ENCODE data around the gene SYT15. TPM values are rescaled to one million over a fixed set of nuclear protein-coding genes. Genes with fewer than 3 reads are reported as not detected.
"Not testable (repeated sequence)": the region's sequence is repeated elsewhere in the genome, so short reads cannot be mapped to it uniquely, and the experiment has no call there.

SYT15 gene
- total RNA-seq, 4 donors from 2014 or later = 0.55 to 4.1 (median 2.0) TPM

- WGBS, 2 donors = 93 to 96% methylated on average over 5 of the region's 5 CpGs
- TF ChIP-seq, protein P1, sequence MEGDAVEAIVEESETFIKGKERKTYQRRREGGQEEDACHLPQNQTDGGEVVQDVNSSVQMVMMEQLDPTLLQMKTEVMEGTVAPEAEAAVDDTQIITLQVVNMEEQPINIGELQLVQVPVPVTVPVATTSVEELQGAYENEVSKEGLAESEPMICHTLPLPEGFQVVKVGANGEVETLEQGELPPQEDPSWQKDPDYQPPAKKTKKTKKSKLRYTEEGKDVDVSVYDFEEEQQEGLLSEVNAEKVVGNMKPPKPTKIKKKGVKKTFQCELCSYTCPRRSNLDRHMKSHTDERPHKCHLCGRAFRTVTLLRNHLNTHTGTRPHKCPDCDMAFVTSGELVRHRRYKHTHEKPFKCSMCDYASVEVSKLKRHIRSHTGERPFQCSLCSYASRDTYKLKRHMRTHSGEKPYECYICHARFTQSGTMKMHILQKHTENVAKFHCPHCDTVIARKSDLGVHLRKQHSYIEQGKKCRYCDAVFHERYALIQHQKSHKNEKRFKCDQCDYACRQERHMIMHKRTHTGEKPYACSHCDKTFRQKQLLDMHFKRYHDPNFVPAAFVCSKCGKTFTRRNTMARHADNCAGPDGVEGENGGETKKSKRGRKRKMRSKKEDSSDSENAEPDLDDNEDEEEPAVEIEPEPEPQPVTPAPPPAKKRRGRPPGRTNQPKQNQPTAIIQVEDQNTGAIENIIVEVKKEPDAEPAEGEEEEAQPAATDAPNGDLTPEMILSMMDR (IDR thresholded peaks at IDR 0.05) = no peak
- TF ChIP-seq POLR2A (IDR thresholded peaks at IDR 0.05) = no peak
- peak; percentile 10 to 86 for DNase-seq (ENCODE audit: low spot score in 2 of 2)
- H3K4me3 ChIP-seq (ENCODE audit: low read depth, poor library complexity, severe bottlenecking) = no peak overlapping the region
- intact Hi-C loops (cut with DNase I; ENCODE audit: low total_unique reads) = no loop called here
Observed at GRCh38 chr10:46559231-46559671, 19.7 kb upstream of the SYT15 start.

GRCh38 chr10:46560381-46560780, 18.5 kb upstream of the SYT15 start:
- peak; percentile 13 to 68 for DNase-seq (ENCODE audit: low spot score in 2 of 2)
- intact Hi-C loops (cut with DNase I; ENCODE audit: low total_unique reads) = no loop called here
- no peak for TF ChIP-seq POLR2A (IDR thresholded peaks at IDR 0.05)
- WGBS, 2 donors = 75 to 81% methylated on average over 5 of the region's 5 CpGs
- no peak overlapping the region for H3K4me3 ChIP-seq (ENCODE audit: low read depth, poor library complexity, severe bottlenecking)

GRCh38 chr10:46560952-46561351, 18.0 kb upstream of the SYT15 start:
- DNase-seq (ENCODE audit: low spot score in 2 of 2) = peak; percentile 11 to 79
- intact Hi-C loops (cut with DNase I; ENCODE audit: low total_unique reads) = no loop called here
- H3K4me3 ChIP-seq (ENCODE audit: low read depth, poor library complexity, severe bottlenecking) = no peak overlapping the region
- WGBS, 2 donors = 26 to 63% methylated on average over 1 of the region's 1 CpG
- no peak for TF ChIP-seq POLR2A (IDR thresholded peaks at IDR 0.05)
- TF ChIP-seq, protein P1 (IDR thresholded peaks at IDR 0.05) = no peak

DNA sequence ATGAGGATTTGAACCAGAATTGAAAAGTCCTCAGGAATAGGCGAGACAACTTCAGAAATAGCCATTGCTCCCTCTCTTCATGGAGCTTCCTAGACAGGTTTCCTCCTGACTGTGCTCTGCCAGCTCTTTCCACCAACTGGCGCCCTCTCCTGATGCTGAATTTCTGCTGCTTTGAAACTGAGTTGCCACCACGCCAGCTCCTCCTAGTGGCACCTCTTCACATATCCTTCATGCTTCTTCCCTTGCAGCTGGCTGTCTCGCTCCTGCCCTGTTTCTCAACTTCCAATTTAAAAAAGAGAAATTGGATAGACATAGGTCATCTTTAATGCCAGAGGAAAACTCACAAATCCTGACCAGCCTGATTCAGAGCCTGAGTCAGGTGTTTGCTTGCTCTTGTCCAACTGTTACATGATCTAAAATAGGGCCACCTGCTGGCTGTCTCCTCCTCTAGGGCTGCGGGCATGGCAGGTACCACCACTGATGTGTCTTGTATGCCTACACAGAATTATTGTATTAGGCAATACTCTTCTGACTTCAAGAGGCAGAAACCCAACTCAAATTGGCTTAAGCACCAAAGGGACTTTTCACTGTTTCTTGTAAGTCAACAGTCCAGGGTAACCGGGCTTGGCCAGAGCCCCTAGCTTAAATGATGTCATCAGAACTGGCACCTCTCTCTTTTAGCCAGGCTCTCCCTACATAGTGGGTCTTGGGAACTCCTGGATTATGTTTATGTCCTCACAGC, 13.2 kb upstream of the SYT15 start:
- intact Hi-C loops (cut with DNase I; ENCODE audit: low total_unique reads); H3K4me3 ChIP-seq (ENCODE audit: low read depth, poor library complexity, severe bottlenecking): not testable (repeated sequence)
- 4% methylated on average over 4 of the region's 6 CpGs for WGBS, 2 donors
- peak; percentile 68 to 92 for DNase-seq (ENCODE audit: low spot score in 2 of 2)
- TF ChIP-seq, protein P1 (IDR thresholded peaks at IDR 0.05) = peak in 1 of 3 donors; percentile 33

DNA sequence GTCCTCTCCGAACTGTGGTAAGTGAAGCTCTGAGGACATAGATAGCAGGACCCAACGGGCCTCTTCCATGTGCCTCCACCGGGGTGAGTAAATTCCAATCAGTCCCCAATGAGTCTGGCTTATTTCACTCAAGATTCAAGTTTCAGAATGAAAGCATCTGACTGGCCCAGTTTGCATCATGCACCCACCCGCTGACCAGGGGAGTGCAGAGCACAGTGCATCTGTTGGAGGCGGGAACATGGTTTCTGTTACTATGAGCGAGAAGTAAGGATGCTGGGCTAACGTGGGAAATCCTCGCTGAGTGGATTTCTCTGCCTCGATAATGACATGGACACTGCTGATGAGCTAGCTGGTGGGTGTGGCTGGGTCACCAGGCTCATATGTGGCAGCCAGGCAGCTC, 11.8 kb upstream of the SYT15 start:
- intact Hi-C loops (cut with DNase I; ENCODE audit: low total_unique reads); H3K4me3 ChIP-seq (ENCODE audit: low read depth, poor library complexity, severe bottlenecking): not testable (repeated sequence)
- peak in 1 of 2 donors; percentile 45 for DNase-seq (ENCODE audit: low spot score in 2 of 2)
- 75 to 79% methylated on average over 4 of the region's 9 CpGs for WGBS, 2 donors

GRCh38 chr10:46570655-46571054, 8.3 kb upstream of the SYT15 start:
- DNase-seq (ENCODE audit: low spot score in 2 of 2); intact Hi-C loops (cut with DNase I; ENCODE audit: low total_unique reads); H3K4me3 ChIP-seq (ENCODE audit: low read depth, poor library complexity, severe bottlenecking): not testable (repeated sequence)
- no CpG with 5 or more reads among the region's 2 CpGs for WGBS, 2 donors

GRCh38 chr10:46572765-46573164, 6.2 kb upstream of the SYT15 start:
- DNase-seq (ENCODE audit: low spot score in 2 of 2) = peak in 1 of 2 donors; percentile 77
- intact Hi-C loops (cut with DNase I; ENCODE audit: low total_unique reads); H3K4me3 ChIP-seq (ENCODE audit: low read depth, poor library complexity, severe bottlenecking): not testable (repeated sequence)
- WGBS, 2 donors = 33 to 67% methylated on average over 1 of the region's 4 CpGs

GRCh38 chr10:46573314-46573713, 5.6 kb upstream of the SYT15 start:
- H3K4me3 ChIP-seq (ENCODE audit: low read depth, poor library complexity, severe bottlenecking); intact Hi-C loops (cut with DNase I; ENCODE audit: low total_unique reads); DNase-seq (ENCODE audit: low spot score in 2 of 2): not testable (repeated sequence)
- WGBS, 2 donors = 43 to 45% methylated on average over 3 of the region's 5 CpGs

- H3K4me3 ChIP-seq (ENCODE audit: low read depth, poor library complexity, severe bottlenecking); intact Hi-C loops (cut with DNase I; ENCODE audit: low total_unique reads): not testable (repeated sequence)
- DNase-seq (ENCODE audit: low spot score in 2 of 2) = peak in 1 of 2 donors; percentile 59
- 50 to 70% methylated on average over 2 of the region's 4 CpGs for WGBS, 2 donors
Observed at GRCh38 chr10:46573884-46574283, 5.0 kb upstream of the SYT15 start.

DNA sequence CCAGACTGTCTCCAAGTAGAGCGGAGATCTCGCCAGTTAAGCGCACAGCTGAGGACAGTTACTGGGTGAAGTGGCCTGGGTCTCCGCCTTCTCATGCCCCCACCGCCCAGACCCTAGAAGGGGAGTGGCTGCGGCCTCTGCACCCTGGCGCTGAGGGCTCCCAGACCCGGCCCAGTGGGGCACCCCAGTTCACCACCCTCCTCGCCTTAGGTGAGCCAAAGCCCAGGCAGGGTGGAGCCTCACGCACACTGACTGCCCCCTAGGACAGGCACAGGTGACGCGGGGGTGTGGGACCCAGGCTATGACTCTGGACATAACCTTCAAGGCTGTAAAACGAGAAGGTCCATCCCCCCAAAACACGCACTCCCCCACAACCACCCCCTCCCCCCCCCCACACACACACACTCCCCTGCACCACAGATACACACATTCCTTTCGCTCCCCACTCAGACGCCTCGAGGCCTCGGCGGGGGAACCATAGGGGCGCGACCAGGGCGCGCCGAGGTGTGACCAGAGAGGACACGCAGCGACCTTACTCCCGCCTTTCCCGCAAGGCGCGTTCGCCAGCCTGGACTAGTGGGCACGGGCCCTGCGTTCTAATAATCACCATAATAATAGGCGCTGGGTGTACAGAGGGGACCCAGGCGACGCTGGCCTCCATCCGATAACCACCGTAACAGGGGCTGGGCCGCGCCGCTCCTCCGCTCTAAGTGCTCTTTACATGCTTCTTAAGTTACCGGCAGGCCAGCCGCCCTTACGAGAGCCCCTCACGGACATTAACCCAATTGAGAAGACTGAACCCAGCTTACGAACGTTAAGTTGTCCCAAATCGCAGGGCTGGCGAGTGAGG, 1.1 kb upstream of the SYT15 start:
- intact Hi-C loops (cut with DNase I; ENCODE audit: low total_unique reads); DNase-seq (ENCODE audit: low spot score in 2 of 2); H3K4me3 ChIP-seq (ENCODE audit: low read depth, poor library complexity, severe bottlenecking): not testable (repeated sequence)
- WGBS, 2 donors = 26 to 67% methylated on average over 9 to 14 of the region's 50 CpGs

DNA sequence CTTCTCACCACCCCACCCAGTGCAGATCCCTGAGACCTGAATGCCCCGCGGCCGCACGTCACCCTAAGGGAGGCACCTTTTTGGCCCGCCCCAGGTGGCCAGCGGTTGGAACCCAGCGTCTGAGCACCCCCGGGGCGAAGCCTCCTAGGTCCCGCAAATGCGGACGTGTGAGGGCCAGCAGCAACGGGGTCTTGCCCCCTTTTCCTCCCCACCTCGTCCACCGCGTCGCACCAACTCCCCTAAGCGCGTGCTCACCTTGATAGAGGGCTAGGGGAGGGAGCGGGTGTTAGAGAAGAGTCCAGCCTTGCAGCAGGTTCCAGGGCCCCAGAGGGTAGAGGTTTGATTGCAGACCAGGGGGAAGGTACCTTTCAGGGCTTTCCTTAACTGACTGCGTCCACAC, 450 bp downstream of the SYT15 start:
- H3K4me3 ChIP-seq (ENCODE audit: low read depth, poor library complexity, severe bottlenecking); DNase-seq (ENCODE audit: low spot score in 2 of 2); intact Hi-C loops (cut with DNase I; ENCODE audit: low total_unique reads): not testable (repeated sequence)
- no CpG with 5 or more reads among the region's 21 CpGs for WGBS, 2 donors

Data from lower leg skin (tissue), 4 donors.